Measurements from ENCODE around the gene MRPS7.

- TF ChIP-seq YY1 (IDR thresholded peaks at IDR 0.05; ENCODE audit: insufficient read depth, insufficient read length) (no peak), SUZ12 (IDR thresholded peaks at IDR 0.05; ENCODE audit: extremely low read depth, insufficient read depth, insufficient read length) (no peak)
These were observed 19.1 kb upstream of the MRPS7 start for GRCh38 chr17:75242461-75243042.

Data from NT2/D1 (cell line).